Hepatocyte (in vitro differentiated cells): ENCODE measurements around the gene SORCS2.

Experiments
- CTCF ChIP-seq: fragments of 200-600 bp; sonication (generic); IDR thresholded peaks from 2 replicates; pipeline ENCODE4 v1.5.1; 2016; ENCODE audit warnings: antibody characterized with exemption, mild to moderate bottlenecking; ENCODE audit not compliant: poor library complexity
- EZH2 ChIP-seq: fragments of 200-600 bp; sonication (generic); IDR thresholded peaks from 2 replicates; pipeline ENCODE4 v1.6.1; 2016; ENCODE audit warnings: antibody characterized with exemption, mild to moderate bottlenecking, borderline replicate concordance
- EZH2phosphoT487 ChIP-seq: fragments of 200-600 bp; sonication (generic); IDR thresholded peaks from one replicate; pipeline ENCODE4 v1.6.1; 2018; ENCODE audit warnings: antibody characterized with exemption, mild to moderate bottlenecking, low read depth, moderate library complexity; ENCODE audit not compliant: unreplicated experiment, severe bottlenecking

DNA sequence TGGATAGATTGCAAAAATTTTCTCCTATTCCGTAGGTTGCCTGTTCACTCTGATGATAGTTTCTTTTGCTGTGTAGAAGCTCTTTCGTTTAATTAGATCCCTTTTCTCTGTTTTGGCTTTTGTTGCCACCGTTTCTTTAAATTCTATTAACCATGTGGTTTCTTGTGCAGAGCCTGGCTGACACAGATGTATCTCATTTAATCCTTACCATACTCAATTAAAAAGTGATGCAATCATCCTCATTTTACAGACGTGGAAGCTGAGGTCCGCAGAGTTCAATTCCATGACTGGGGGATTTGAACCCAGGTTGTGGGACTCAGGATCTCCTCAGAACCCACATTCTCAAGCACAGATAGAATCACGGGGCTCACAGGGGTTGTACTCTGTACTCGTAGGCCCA is 66.7 kb downstream of the SORCS2 start:
- TF ChIP-seq CTCF: no peak
- no peak for TF ChIP-seq EZH2
- TF ChIP-seq EZH2phosphoT487: no peak
